CD4-positive, alpha-beta T cell treated with Interleukin-17A for 1 hour (primary cell): ENCODE results near the gene PCED1B.
"Not testable (repeated sequence)": the region's sequence is repeated elsewhere in the genome, so short reads cannot be mapped to it uniquely, and the experiment has no call there.

ENCODE experiments used
- DNase-seq: peaks from one replicate; pipeline ENCODE4 v3.0.0-alpha.2; 2020

PCED1B gene

GRCh38 chr12:47212701-47213039 lies 133.2 kb downstream of the PCED1B start:
- DNase-seq: no peak

- no peak for DNase-seq
Measured at GRCh38 chr12:47213396-47213795, 134.0 kb downstream of the PCED1B start.

GRCh38 chr12:47214001-47214619 lies 134.7 kb downstream of the PCED1B start:
- no peak for DNase-seq

- DNase-seq: no peak
Measured at GRCh38 chr12:47214771-47215170, 135.3 kb downstream of the PCED1B start.

GRCh38 chr12:47216150-47216677 lies 136.8 kb downstream of the PCED1B start:
- DNase-seq: peak; percentile 87

GRCh38 chr12:47217595-47217869 lies 138.1 kb downstream of the PCED1B start:
- not testable (repeated sequence) for DNase-seq

- peak; percentile 56 for DNase-seq
Measured at GRCh38 chr12:47218191-47218654, 138.8 kb downstream of the PCED1B start.

GRCh38 chr12:47219243-47219642 lies 139.8 kb downstream of the PCED1B start:
- no peak for DNase-seq

GRCh38 chr12:47221256-47222023 lies 142.0 kb downstream of the PCED1B start:
- no peak for DNase-seq

- no peak for DNase-seq
Measured at GRCh38 chr12:47222520-47223030, 143.2 kb downstream of the PCED1B start.

- no peak for DNase-seq
Measured at GRCh38 chr12:47223031-47223847, 143.8 kb downstream of the PCED1B start.

GRCh38 chr12:47223848-47224213 lies 144.4 kb downstream of the PCED1B start:
- DNase-seq: no peak

GRCh38 chr12:47224563-47225133 lies 145.2 kb downstream of the PCED1B start:
- DNase-seq: no peak

GRCh38 chr12:47225356-47225755 lies 145.9 kb downstream of the PCED1B start:
- DNase-seq: no peak

- DNase-seq: no peak
Measured at GRCh38 chr12:47226199-47226598, 146.8 kb downstream of the PCED1B start.

- no peak for DNase-seq
Measured at GRCh38 chr12:47228802-47229201, 149.4 kb downstream of the PCED1B start.

GRCh38 chr12:47231456-47231855 lies 152.0 kb downstream of the PCED1B start:
- no peak for DNase-seq

GRCh38 chr12:47234576-47235141 lies 155.2 kb downstream of the PCED1B start:
- DNase-seq: no peak

- DNase-seq: no peak
Measured at GRCh38 chr12:47235258-47236040, 156.0 kb downstream of the PCED1B start.

- DNase-seq: no peak
Measured at GRCh38 chr12:47236109-47236714, 156.8 kb downstream of the PCED1B start.

GRCh38 chr12:47237751-47238211 lies 158.4 kb downstream of the PCED1B start:
- DNase-seq: no peak
